Gastrocnemius medialis (tissue), 4 donors: Measurements from ENCODE around the gene HM13. TPM values are rescaled to one million over a fixed set of nuclear protein-coding genes. Genes with fewer than 3 reads are reported as not detected.

Experiments
- ATAC-seq, 2 donors: fragments of 150-250 bp; one replicate each; pipeline ENCODE4 v1.9.1; 2016
- DNase-seq, 2 donors: peaks; one replicate each; pipeline ENCODE4 v3.0.0-alpha.2; 2019
- H3K27ac ChIP-seq, 4 donors: fragments of 200-600 bp; sonication (generic); 1 replicate in 1 of 4; 2 replicates in 3 of 4; pipeline ENCODE4 v1.5.1; 2016 to 2018; ENCODE audit warnings: mild to moderate bottlenecking in 2 of 4, moderate library complexity in 1 of 4
- H3K27me3 ChIP-seq, 3 donors: fragments of 200-600 bp; sonication (generic) in 2 of 3; 1 replicate in 1 of 3; 2 replicates in 2 of 3; pipeline versions ENCODE4 v1.5.1 to v1.6.0; 2016 to 2019; ENCODE audit warnings: mild to moderate bottlenecking in 1 of 3, moderate library complexity in 1 of 3
- H3K36me3 ChIP-seq, 2 donors: fragments of 200-600 bp; sonication (generic) in 1 of 2; one replicate each; pipeline ENCODE4 v1.5.1; 2017 to 2018
- H3K4me1 ChIP-seq, 2 donors: fragments of 200-600 bp; sonication (generic) in 1 of 2; one replicate each; pipeline ENCODE4 v1.5.1; 2016 to 2017; ENCODE audit warnings: mild to moderate bottlenecking in 2 of 2
- H3K4me3 ChIP-seq, 4 donors: fragments of 200-600 bp; sonication (generic) in 3 of 4; 1 replicate in 1 of 4; 2 replicates in 3 of 4; pipeline ENCODE4 v1.5.1; 2016 to 2019; ENCODE audit warnings: mild to moderate bottlenecking in 2 of 4
- H3K9me3 ChIP-seq, 3 donors: fragments of 200-600 bp; sonication (generic) in 2 of 3; 1 replicate in 1 of 3; 2 replicates in 2 of 3; pipeline ENCODE4 v1.5.1; 2016 to 2019
- POLR2A ChIP-seq, 2 donors: fragments of 450-650 bp; IDR thresholded peaks; one replicate each; pipeline ENCODE4 v1.6.1; 2017; ENCODE audit warnings: antibody characterized with exemption in 2 of 2, mild to moderate bottlenecking in 2 of 2, moderate library complexity in 2 of 2
- in situ Hi-C, 4 donors: fragments of 200-750 bp; cut with MboI; loops; one replicate each; pipeline versions ENCODE4 v1.15.0 to v1.8.0; 2017; ENCODE audit warnings: low sequenced_read_pairs in 4 of 4
- intact Hi-C: fragments of 100-400 bp; cut with DNase I; formaldehyde crosslinking; loops from one replicate; pipeline ENCODE4 v1.15.1; 2023; ENCODE audit warnings: low total_unique reads
- total RNA-seq, 4 donors: library from RNA; depleted of rRNA; stranded (reverse); fragments of >200 nt; gene quantifications; one replicate each; pipeline versions ENCODE4 v1.1.0 to v1.2.3, GENCODE V29; 2016
- TF ChIP-seq, protein P1 (sequence below), 5 experiments: fragments of 450-650 bp in 3 of 5; fragments of 200-600 bp in 2 of 5; sonication (generic) in 2 of 5; IDR thresholded peaks in 4 of 5; conservative IDR thresholded peaks in 1 of 5; 1 replicate in 4 of 5; 2 replicates in 1 of 5; pipeline ENCODE4 v1.5.1; 2016 to 2019; ENCODE audit warnings: antibody characterized with exemption in 5 of 5, mild to moderate bottlenecking in 3 of 5, moderate library complexity in 3 of 5

HM13 gene
- total RNA-seq, 4 donors from 2014 or later = 22.7 to 31.0 (median 26.4) TPM

DNA sequence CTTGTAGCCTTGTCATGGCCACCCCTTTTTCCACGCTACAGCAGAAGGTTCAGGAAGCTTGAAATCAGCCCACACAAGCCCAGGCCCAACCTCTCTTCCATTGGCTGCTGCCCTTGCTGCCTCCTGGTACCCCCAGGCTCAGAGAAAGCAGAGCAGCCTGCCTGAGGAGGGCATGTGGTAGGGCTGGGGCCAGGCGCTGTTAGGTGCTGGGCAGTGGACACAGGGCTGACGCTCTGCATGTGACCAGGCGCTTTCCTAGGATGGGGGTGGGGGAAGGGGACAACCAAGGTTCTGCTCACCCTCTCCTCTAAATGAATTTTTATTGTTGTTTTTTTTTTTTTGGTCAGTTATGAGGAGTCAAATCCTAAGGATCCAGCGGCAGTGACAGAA is 54.5 kb downstream of the HM13 start:
- peaks cover 0 to 21% of the 10 kb centered on the region in 2 donors for H3K36me3 ChIP-seq
- intact Hi-C loops (loop anchor here (1.0 kb wide), 1 partner anchor 44 kb away; no protein-coding TSS in a partner anchor), in situ Hi-C loops (loop anchor here in 1 of 4 donors (25.0 kb wide), 1 partner anchor 169 kb away; the partner anchor contains the start of gene TPX2)
- DNase-seq (no peak), ATAC-seq (no peak)
- no peaks in the 10 kb centered on the region for H3K9me3 ChIP-seq
- H3K27ac ChIP-seq = peak overlapping the region; percentile 86 to 93 (median 89)
- H3K4me3 ChIP-seq = no peak overlapping the region
- H3K27me3 ChIP-seq = no peaks in the 10 kb centered on the region
- peaks cover 13 to 18% of the 10 kb centered on the region in 2 donors for H3K4me1 ChIP-seq
- TF ChIP-seq, protein P1, sequence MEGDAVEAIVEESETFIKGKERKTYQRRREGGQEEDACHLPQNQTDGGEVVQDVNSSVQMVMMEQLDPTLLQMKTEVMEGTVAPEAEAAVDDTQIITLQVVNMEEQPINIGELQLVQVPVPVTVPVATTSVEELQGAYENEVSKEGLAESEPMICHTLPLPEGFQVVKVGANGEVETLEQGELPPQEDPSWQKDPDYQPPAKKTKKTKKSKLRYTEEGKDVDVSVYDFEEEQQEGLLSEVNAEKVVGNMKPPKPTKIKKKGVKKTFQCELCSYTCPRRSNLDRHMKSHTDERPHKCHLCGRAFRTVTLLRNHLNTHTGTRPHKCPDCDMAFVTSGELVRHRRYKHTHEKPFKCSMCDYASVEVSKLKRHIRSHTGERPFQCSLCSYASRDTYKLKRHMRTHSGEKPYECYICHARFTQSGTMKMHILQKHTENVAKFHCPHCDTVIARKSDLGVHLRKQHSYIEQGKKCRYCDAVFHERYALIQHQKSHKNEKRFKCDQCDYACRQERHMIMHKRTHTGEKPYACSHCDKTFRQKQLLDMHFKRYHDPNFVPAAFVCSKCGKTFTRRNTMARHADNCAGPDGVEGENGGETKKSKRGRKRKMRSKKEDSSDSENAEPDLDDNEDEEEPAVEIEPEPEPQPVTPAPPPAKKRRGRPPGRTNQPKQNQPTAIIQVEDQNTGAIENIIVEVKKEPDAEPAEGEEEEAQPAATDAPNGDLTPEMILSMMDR (IDR thresholded peaks at IDR 0.05 in 4 of 5, conservative IDR thresholded peaks at IDR 0.05 in 1 of 5) = no peak
- no peak for TF ChIP-seq POLR2A (IDR thresholded peaks at IDR 0.05)

DNA sequence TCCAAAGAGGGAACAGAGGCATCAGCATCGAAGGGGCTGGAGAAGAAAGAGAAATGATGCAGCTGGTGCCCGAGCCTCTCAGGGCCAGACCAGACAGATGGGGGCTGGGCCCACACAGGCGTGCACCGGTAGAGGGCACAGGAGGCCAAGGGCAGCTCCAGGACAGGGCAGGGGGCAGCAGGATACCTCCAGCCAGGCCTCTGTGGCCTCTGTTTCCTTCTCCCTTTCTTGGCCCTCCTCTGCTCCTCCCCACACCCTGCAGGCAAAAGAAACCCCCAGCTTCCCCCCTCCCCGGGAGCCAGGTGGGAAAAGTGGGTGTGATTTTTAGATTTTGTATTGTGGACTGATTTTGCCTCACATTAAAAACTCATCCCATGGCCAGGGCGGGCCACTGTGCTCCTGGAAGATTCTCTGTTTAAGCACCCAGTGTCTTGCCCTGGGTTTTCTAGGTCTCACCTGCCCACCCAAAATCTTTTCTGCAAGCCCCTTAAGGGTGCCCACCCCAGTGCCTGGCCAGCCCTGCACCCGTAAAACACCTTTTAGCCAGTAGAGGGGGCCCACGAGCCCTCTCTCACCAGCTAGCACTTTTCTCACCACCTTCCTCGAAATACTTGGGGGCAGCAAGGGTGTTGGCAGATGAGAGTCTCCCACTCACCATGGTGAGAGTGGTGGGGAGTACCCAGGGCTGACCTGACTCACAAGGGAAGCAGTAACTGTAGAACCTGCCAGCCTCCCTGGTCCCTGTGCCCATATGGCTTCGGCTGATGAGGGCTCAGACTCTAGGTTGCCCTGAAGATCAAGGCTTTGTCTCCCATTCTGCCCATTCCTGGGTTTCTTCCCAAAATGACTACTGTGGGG is 55.1 kb downstream of the HM13 start:
- Histone ChIP-seq H3K27ac (peak overlapping the region; percentile 86 to 93 (median 89)), H3K36me3 (peaks cover 0 to 15% of the 10 kb centered on the region in 2 donors), H3K4me1 (peaks cover 13 to 22% of the 10 kb centered on the region in 2 donors), H3K27me3 (no peaks in the 10 kb centered on the region), H3K9me3 (no peaks in the 10 kb centered on the region), H3K4me3 (no peak overlapping the region)
- in situ Hi-C loops = loop anchor here in 1 of 4 donors (25.0 kb wide), 1 partner anchor 168 kb away; the partner anchor contains the start of gene TPX2
- TF ChIP-seq, protein P1 (IDR thresholded peaks at IDR 0.05 in 4 of 5, conservative IDR thresholded peaks at IDR 0.05 in 1 of 5) = peak; percentile 67 to 90 (median 81)
- no peak for TF ChIP-seq POLR2A (IDR thresholded peaks at IDR 0.05)
- ATAC-seq (peak in 1 of 2 donors; percentile 15), DNase-seq (peak in 1 of 2 donors; percentile 55)
- intact Hi-C loops = loop anchor here (1.0 to 5.0 kb wide), 3 partner anchors 43 to 153 kb away; partner anchors contain the start of gene BCL2L1

DNA sequence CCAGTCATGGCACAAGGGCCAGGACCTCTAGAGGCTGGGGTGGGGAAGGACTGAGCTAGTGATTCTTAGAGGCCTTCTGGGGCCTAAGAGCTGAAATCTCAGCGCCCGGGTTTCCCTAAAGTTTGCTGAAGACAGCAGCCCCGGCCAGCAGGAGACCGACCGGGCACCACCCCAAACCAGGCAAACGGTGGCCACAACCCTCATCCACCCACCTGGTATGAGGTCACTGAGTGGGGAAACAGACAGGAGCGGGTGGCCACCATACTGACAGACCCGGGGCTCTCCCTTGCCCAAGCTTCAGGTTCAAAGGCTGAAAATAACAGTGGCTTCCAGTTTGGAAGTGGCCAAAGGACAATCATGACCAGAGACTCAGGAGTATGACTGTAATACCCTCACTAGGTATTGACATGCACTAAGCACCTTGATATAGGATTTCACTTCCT is 55.8 kb downstream of the HM13 start:
- peak overlapping the region; percentile 86 to 93 (median 89) for H3K27ac ChIP-seq
- H3K4me3 ChIP-seq = no peak overlapping the region
- no peak for TF ChIP-seq POLR2A (IDR thresholded peaks at IDR 0.05)
- TF ChIP-seq, protein P1 (IDR thresholded peaks at IDR 0.05 in 4 of 5, conservative IDR thresholded peaks at IDR 0.05 in 1 of 5) = no peak
- in situ Hi-C loops (loop anchor here in 1 of 4 donors (25.0 kb wide), 1 partner anchor 167 kb away; the partner anchor contains the start of gene TPX2), intact Hi-C loops (loop anchor here (5.0 kb wide), 2 partner anchors 92 to 152 kb away; partner anchors contain the start of gene BCL2L1)
- no peaks in the 10 kb centered on the region for H3K9me3 ChIP-seq
- H3K27me3 ChIP-seq = no peaks in the 10 kb centered on the region
- peaks cover 13 to 22% of the 10 kb centered on the region in 2 donors for H3K4me1 ChIP-seq
- peaks cover 0 to 12% of the 10 kb centered on the region in 2 donors for H3K36me3 ChIP-seq
- DNase-seq = no peak
- no peak for ATAC-seq

DNA sequence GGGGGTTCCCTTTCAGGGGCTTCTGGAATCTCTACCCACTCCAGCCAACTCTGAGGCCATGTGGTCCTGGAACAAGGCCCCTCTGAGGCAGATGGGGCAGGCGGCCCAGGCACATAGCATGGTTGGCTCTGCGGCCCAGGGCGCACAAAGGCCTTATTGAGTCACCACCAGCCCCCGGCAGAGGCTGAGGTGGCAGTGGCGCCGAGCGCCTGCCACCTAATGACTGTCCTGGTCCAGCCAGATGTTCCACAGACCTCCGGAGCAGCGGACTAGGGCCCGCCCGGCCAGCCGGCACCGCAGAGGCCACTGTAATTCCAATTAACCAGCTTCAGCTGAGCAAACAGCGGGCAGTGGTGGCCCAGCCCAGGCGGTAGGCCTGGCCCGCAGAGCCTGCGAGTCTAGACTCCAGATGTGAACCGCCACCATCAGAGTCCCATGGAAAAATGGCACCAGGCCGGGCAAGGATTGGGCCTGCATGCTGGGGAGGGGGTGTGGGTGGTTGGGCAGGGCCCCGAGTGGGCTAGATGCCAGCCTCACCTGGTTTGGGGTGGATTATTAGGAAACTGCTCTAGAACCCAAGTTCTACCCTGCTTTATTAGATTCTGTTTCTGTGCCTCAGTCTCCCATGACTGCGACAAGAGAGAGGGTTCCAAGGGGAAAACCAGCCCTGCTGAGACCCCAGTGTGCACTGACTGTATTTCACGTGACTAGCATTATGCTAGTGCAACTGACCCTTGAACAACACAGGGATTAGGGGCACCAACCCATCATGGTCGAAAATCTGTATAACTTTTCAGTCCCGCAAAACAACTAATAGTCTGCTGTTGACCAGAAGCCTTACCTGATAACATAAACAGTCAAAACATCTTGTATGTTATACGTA is 56.7 kb downstream of the HM13 start:
- peaks cover 0 to 5% of the 10 kb centered on the region in 2 donors for H3K36me3 ChIP-seq
- in situ Hi-C loops (loop anchor here in 1 of 4 donors (25.0 kb wide), 1 partner anchor 166 kb away; the partner anchor contains the start of gene TPX2), intact Hi-C loops (loop anchor here (5.0 kb wide), 2 partner anchors 91 to 151 kb away; partner anchors contain the start of gene BCL2L1)
- no peaks in the 10 kb centered on the region for H3K9me3 ChIP-seq
- peak overlapping the region; percentile 86 to 93 (median 89) for H3K27ac ChIP-seq
- DNase-seq = no peak
- no peaks in the 10 kb centered on the region for H3K27me3 ChIP-seq
- peaks cover 13 to 22% of the 10 kb centered on the region in 2 donors for H3K4me1 ChIP-seq
- TF ChIP-seq POLR2A (IDR thresholded peaks at IDR 0.05) = no peak
- TF ChIP-seq, protein P1 (IDR thresholded peaks at IDR 0.05 in 4 of 5, conservative IDR thresholded peaks at IDR 0.05 in 1 of 5) = no peak
- ATAC-seq = no peak
- H3K4me3 ChIP-seq = no peak overlapping the region
